ENCODE results near the gene PPP3CA. TPM values are rescaled to one million over a fixed set of nuclear protein-coding genes. Genes with fewer than 3 reads are reported as not detected.

The PPP3CA gene
- total RNA-seq, 1 experiment from 2014 or later = 31.0 TPM

DNA sequence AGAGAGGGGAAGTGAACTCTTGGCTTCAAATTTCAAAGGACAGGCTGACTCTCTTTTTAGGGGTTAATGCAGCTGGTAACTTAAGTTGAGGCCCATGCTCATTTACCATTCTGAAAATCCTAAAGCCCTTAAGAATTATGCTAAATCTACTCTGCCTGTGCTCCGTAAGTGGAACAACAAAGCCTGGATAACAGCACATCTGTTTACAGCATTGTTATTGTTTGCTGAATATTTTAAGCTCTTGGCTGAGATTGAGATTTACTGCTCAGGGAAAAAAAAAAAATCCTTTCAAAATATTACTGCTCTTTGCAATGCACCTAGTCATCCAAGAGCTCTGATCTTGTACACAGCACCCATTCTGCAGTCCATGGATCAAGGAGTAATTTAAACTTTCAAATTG lies 17.7 kb downstream of the PPP3CA start:
- BruUV-seq (replicated peaks) = no TSS peak
- DNase-seq (ENCODE audit: low read depth, low spot score) (no peak), ATAC-seq (no peak)
- H3K4me3 ChIP-seq (ENCODE audit: low read depth in 2 of 2, low read length in 2 of 2) = no peak overlapping the region
- no peaks in the 10 kb centered on the region; the same call in 1 of the 2 replicates for H3K4me1 ChIP-seq (ENCODE audit: control insufficient read depth, insufficient read depth, low read length)
- H3K27me3 ChIP-seq (ENCODE audit: control insufficient read depth, insufficient read depth, low read length) = no peaks in the 10 kb centered on the region
- intact Hi-C loops (cut with micrococcal nuclease; ENCODE audit: unreplicated experiment) (no loop called here), in situ Hi-C loops (cut with HindIII; ENCODE audit: low pct_unique_long_range_greater_than_20kb, low sequenced_read_pairs) (no loop called here)
- no peaks in the 10 kb centered on the region for H3K9me3 ChIP-seq (ENCODE audit: control insufficient read depth, insufficient read depth, low read depth, low read length)
- no peak overlapping the region for H3K27ac ChIP-seq (ENCODE audit: low read length)
- TF ChIP-seq, protein P1, sequence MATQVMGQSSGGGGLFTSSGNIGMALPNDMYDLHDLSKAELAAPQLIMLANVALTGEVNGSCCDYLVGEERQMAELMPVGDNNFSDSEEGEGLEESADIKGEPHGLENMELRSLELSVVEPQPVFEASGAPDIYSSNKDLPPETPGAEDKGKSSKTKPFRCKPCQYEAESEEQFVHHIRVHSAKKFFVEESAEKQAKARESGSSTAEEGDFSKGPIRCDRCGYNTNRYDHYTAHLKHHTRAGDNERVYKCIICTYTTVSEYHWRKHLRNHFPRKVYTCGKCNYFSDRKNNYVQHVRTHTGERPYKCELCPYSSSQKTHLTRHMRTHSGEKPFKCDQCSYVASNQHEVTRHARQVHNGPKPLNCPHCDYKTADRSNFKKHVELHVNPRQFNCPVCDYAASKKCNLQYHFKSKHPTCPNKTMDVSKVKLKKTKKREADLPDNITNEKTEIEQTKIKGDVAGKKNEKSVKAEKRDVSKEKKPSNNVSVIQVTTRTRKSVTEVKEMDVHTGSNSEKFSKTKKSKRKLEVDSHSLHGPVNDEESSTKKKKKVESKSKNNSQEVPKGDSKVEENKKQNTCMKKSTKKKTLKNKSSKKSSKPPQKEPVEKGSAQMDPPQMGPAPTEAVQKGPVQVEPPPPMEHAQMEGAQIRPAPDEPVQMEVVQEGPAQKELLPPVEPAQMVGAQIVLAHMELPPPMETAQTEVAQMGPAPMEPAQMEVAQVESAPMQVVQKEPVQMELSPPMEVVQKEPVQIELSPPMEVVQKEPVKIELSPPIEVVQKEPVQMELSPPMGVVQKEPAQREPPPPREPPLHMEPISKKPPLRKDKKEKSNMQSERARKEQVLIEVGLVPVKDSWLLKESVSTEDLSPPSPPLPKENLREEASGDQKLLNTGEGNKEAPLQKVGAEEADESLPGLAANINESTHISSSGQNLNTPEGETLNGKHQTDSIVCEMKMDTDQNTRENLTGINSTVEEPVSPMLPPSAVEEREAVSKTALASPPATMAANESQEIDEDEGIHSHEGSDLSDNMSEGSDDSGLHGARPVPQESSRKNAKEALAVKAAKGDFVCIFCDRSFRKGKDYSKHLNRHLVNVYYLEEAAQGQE (IDR thresholded peaks at IDR 0.05; ENCODE audit: insufficient read depth in 1 of 2, low read depth in 2 of 2, low read length in 1 of 2) = no peak
- TF ChIP-seq, protein P2, sequence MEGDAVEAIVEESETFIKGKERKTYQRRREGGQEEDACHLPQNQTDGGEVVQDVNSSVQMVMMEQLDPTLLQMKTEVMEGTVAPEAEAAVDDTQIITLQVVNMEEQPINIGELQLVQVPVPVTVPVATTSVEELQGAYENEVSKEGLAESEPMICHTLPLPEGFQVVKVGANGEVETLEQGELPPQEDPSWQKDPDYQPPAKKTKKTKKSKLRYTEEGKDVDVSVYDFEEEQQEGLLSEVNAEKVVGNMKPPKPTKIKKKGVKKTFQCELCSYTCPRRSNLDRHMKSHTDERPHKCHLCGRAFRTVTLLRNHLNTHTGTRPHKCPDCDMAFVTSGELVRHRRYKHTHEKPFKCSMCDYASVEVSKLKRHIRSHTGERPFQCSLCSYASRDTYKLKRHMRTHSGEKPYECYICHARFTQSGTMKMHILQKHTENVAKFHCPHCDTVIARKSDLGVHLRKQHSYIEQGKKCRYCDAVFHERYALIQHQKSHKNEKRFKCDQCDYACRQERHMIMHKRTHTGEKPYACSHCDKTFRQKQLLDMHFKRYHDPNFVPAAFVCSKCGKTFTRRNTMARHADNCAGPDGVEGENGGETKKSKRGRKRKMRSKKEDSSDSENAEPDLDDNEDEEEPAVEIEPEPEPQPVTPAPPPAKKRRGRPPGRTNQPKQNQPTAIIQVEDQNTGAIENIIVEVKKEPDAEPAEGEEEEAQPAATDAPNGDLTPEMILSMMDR (IDR thresholded peaks at IDR 0.05) = no peak
- TF ChIP-seq TCF7L2 (IDR thresholded peaks at IDR 0.05; ENCODE audit: low read depth, low read length) (no peak), SIN3A (IDR thresholded peaks at IDR 0.05; ENCODE audit: borderline replicate concordance, insufficient read depth, low read depth, low read length) (no peak), POLR2AphosphoS5 (IDR thresholded peaks at IDR 0.05; ENCODE audit: low read depth, low read length) (no peak)
- POLR2A ChIA-PET = no interaction called here
- H3K36me3 ChIP-seq (ENCODE audit: control insufficient read depth, insufficient read depth, low read length) = no peaks in the 10 kb centered on the region
- CTCF ChIA-PET = no interaction called here

DNA sequence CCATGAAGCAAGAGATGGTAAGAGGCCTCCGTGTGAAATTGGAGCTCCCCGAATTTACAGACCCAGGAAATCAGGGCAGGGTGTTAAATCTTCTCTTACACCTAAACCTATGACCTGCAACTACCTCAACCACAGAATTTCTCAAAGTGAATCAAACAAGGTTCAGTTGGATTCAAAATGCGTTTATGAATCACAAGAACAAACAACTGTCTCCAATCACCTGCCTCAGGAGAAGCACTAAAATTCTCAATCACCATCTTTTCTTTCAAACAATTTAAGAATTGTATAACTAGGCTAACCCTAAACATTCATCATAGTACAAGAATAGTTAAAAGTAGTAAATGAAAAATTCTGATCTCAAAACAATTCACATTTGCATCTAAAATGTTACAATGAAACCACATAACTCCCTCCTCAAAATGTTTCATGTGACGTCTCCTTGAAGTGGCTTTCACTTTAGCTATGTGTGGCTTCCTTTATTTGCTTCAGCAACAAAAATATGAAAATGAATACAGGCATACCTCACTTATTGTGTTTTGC lies 19.2 kb downstream of the PPP3CA start:
- Histone ChIP-seq H3K27ac (ENCODE audit: low read length) (no peak overlapping the region), H3K36me3 (ENCODE audit: control insufficient read depth, insufficient read depth, low read length) (no peaks in the 10 kb centered on the region), H3K9me3 (ENCODE audit: control insufficient read depth, insufficient read depth, low read depth, low read length) (no peaks in the 10 kb centered on the region), H3K4me1 (ENCODE audit: control insufficient read depth, insufficient read depth, low read length) (no peaks in the 10 kb centered on the region; the same call in 1 of the 2 replicates), H3K27me3 (ENCODE audit: control insufficient read depth, insufficient read depth, low read length) (no peaks in the 10 kb centered on the region), H3K4me3 (ENCODE audit: low read depth in 2 of 2, low read length in 2 of 2) (no peak overlapping the region)
- POLR2A ChIA-PET = no interaction called here
- intact Hi-C loops (cut with micrococcal nuclease; ENCODE audit: unreplicated experiment) (no loop called here), in situ Hi-C loops (cut with HindIII; ENCODE audit: low pct_unique_long_range_greater_than_20kb, low sequenced_read_pairs) (no loop called here)
- CTCF ChIA-PET = no interaction called here
- BruUV-seq (replicated peaks) = no TSS peak
- no peak for ATAC-seq
- TF ChIP-seq POLR2AphosphoS5 (IDR thresholded peaks at IDR 0.05; ENCODE audit: low read depth, low read length) = no peak
- TF ChIP-seq SIN3A (IDR thresholded peaks at IDR 0.05; ENCODE audit: borderline replicate concordance, insufficient read depth, low read depth, low read length) = no peak
- no peak for TF ChIP-seq TCF7L2 (IDR thresholded peaks at IDR 0.05; ENCODE audit: low read depth, low read length)
- TF ChIP-seq, protein P1 (IDR thresholded peaks at IDR 0.05; ENCODE audit: insufficient read depth in 1 of 2, low read depth in 2 of 2, low read length in 1 of 2) = no peak
- TF ChIP-seq, protein P2 (IDR thresholded peaks at IDR 0.05) = no peak
- no peak for DNase-seq (ENCODE audit: low read depth, low spot score)
